K562 (cell line): ENCODE results near the gene MYLK4. TPM values are rescaled to one million over a fixed set of nuclear protein-coding genes. Genes with fewer than 3 reads are reported as not detected.

Experiments
- ETV6 ChIP-seq, 3 experiments: fragments of 150-350 bp in 1 of 3; sonication (generic) in 1 of 3; formaldehyde crosslinking in 1 of 3; IDR thresholded peaks; 2 replicates each; pipeline versions ENCODE4 v1.6.1 to v1.8.0; 2014 to 2022; ENCODE audit warnings: borderline replicate concordance in 2 of 3, low read depth in 2 of 3, antibody characterized with exemption in 1 of 3, low read length in 1 of 3, mild to moderate bottlenecking in 1 of 3, missing genetic modification reagents in 1 of 3
- MAFF ChIP-seq: IDR thresholded peaks from 2 replicates; pipeline ENCODE4 v1.6.1; 2012; ENCODE audit warnings: low read length, improper control_type of control experiment
- NCOA4 ChIP-seq: fragments of 450-650 bp; IDR thresholded peaks from 2 replicates; pipeline ENCODE4 v1.6.1; 2018; ENCODE audit warnings: mild to moderate bottlenecking; ENCODE audit not compliant: partially characterized antibody
- NFE2 ChIP-seq: IDR thresholded peaks from 2 replicates; pipeline ENCODE4 v1.6.1; 2014; ENCODE audit warnings: antibody characterized with exemption, low read depth
- NR2C2 ChIP-seq, 2 experiments: fragments of 200-800 bp in 1 of 2; sonication (Bioruptor generic) in 1 of 2; sonication (generic) in 1 of 2; formaldehyde crosslinking in 1 of 2; IDR thresholded peaks; 2 replicates each; pipeline versions ENCODE4 v1.6.1 to v1.8.0; 2016 to 2022; ENCODE audit warnings: mild to moderate bottlenecking in 1 of 2, missing compliant biosample characterization in 1 of 2, missing genetic modification characterization in 1 of 2, missing genetic modification reagents in 1 of 2
- POLR2B ChIP-seq: fragments of 450-650 bp; IDR thresholded peaks from 2 replicates; pipeline ENCODE4 v1.6.1; 2018; ENCODE audit warnings: low read depth; ENCODE audit not compliant: partially characterized antibody
- SMARCB1 ChIP-seq: IDR thresholded peaks from 2 replicates; pipeline ENCODE4 v1.6.1; 2011; ENCODE audit warnings: improper control_type of control experiment, low read depth; ENCODE audit not compliant: insufficient read length
- SPI1 ChIP-seq: IDR thresholded peaks from 2 replicates; pipeline ENCODE4 v1.6.1; 2011; ENCODE audit warnings: low read depth, low read length, control low read depth, borderline replicate concordance
- SRSF7 ChIP-seq: fragments of 200-400 bp; formaldehyde crosslinking; optimal IDR thresholded peaks from 2 replicates; pipeline ENCODE3; 2017; ENCODE audit warnings: mild to moderate bottlenecking, low read depth, low read length
- ZBTB17 ChIP-seq: fragments of 450-650 bp; formaldehyde crosslinking; IDR thresholded peaks from 2 replicates; pipeline ENCODE4 v1.4.0; 2020; ENCODE audit warnings: mild to moderate bottlenecking
- ZNF282 ChIP-seq: sonication (generic); formaldehyde crosslinking; IDR thresholded peaks from 2 replicates; pipeline ENCODE4 v1.8.1; 2023; ENCODE audit warnings: missing genetic modification reagents
- ZSCAN29 ChIP-seq: fragments of 450-650 bp; IDR thresholded peaks from 2 replicates; pipeline ENCODE4 v1.6.1; 2017
- polyA plus RNA-seq, 8 experiments: library from polyadenylated mRNA; depleted of rRNA in 4 of 8; stranded (reverse) in 5 of 8; unstranded in 3 of 8; fragments of >200 nt; fragmentation: Nextera tagmentation in 2 of 8; fragmentation: Illumina TruSeq in 1 of 8; extraction: Ambion mirVana in 2 of 8; extraction: Trizol in 1 of 8; gene quantifications; 2 replicates each; pipeline versions ENCODE4 v1.2.1 to v1.2.3, GENCODE V29; 2011 to 2014; ENCODE audit warnings: inconsistent platforms in 1 of 8, missing spikeins in 1 of 8
- total RNA-seq, 7 experiments: library from RNA; depleted of rRNA in 6 of 7; stranded (reverse); fragments of >200 nt in 6 of 7; fragmentation: Illumina TruSeq in 2 of 7; extraction: Trizol in 2 of 7; gene quantifications; 2 replicates each; pipeline versions ENCODE4 v1.2.1 to v1.2.3, GENCODE V29; 2011 to 2021; ENCODE audit warnings: low replicate concordance in 1 of 7
- TF ChIP-seq, protein P1 (sequence below): fragments of 450-650 bp; formaldehyde crosslinking; IDR thresholded peaks from 2 replicates; pipeline ENCODE4 v1.4.0; 2020; ENCODE audit warnings: mild to moderate bottlenecking, moderate library complexity
- TF ChIP-seq, protein P2 (sequence below): fragments of 450-650 bp; formaldehyde crosslinking; IDR thresholded peaks from 2 replicates; pipeline ENCODE4 v1.4.0; 2020; ENCODE audit warnings: mild to moderate bottlenecking, mixed read lengths
- TF ChIP-seq, protein P3 (sequence below): fragments of 200-800 bp; sonication (Bioruptor generic); IDR thresholded peaks from 2 replicates; pipeline ENCODE4 v1.6.1; 2017; ENCODE audit warnings: missing genetic modification characterization, missing compliant biosample characterization
- TF ChIP-seq, protein P4 (sequence below): fragments of 250-450 bp; sonication (Bioruptor Pico); IDR thresholded peaks from 2 replicates; pipeline ENCODE4 v1.5.0; 2020; ENCODE audit warnings: mild to moderate bottlenecking
- TF ChIP-seq, protein P5 (sequence below): fragments of 450-650 bp; IDR thresholded peaks from 2 replicates; pipeline ENCODE4 v1.6.1; 2016; ENCODE audit warnings: missing biosample characterization, missing genetic modification characterization
- TF ChIP-seq, protein P6 (sequence below): sonication (generic); formaldehyde crosslinking; IDR thresholded peaks from 2 replicates; pipeline ENCODE4 v1.8.1; 2022; ENCODE audit warnings: missing genetic modification reagents

The MYLK4 gene
- total and polyA plus RNA-seq, 9 of the 15 experiments (the other 6 are each of a cell fraction or from before 2014, with no cell fraction given), result 0.01 to 0.15 (median 0.06) TPM

DNA sequence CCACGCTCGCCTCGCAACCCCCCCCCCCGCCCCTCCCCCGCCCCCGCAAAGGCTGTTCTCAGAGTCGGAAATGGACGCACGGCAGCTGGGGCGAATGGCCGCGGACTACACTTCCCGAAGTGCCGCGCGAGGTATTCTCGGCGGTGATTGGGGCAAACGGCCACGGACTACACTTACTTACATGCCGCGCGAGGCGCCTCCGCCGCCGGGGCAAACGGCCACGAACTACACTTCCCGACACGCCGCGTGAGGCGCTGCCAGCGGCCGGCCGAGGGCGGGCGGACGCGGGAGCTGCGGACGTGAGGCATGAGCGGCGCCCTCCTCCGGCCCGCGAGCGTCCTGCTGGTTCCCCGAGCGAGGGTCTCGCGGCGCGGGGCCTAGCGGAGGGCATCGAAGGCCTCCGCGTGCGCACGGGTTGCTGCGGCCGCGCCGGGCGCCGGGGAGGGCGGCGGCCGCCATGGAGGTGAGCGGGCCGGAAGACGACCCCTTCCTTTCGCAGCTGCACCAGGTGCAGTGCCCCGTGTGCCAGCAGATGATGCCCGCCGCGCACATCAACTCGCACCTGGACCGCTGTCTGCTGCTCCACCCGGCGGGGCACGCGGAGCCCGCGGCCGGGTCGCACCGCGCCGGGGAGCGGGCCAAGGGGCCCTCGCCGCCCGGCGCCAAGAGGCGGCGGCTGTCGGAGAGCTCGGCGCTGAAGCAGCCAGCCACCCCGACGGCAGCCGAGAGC is 14.6 kb upstream of the MYLK4 start, which contains the start of gene WRNIP1 (continued):
- TF ChIP-seq, protein P1, sequence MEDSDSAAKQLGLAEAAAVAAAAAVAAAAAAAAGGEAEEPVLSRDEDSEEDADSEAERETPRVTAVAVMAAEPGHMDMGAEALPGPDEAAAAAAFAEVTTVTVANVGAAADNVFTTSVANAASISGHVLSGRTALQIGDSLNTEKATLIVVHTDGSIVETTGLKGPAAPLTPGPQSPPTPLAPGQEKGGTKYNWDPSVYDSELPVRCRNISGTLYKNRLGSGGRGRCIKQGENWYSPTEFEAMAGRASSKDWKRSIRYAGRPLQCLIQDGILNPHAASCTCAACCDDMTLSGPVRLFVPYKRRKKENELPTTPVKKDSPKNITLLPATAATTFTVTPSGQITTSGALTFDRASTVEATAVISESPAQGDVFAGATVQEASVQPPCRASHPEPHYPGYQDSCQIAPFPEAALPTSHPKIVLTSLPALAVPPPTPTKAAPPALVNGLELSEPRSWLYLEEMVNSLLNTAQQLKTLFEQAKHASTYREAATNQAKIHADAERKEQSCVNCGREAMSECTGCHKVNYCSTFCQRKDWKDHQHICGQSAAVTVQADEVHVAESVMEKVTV (CRISPR knock-in tag), result no peak
- TF ChIP-seq SRSF7 (no peak), POLR2B (no peak), ZBTB17 (CRISPR knock-in tag) (peak; percentile 68), ZNF282 (no peak; the same call in 1 of the 2 replicates), SMARCB1 (no peak), SPI1 (0 out of 2 replicates have a peak, but pooled peaks have one; percentile 14), ETV6 (IDR thresholded peaks at IDR 0.05; ENCODE audit: borderline replicate concordance in 1 of 2, low read depth in 2 of 2, low read length in 1 of 2) (no peak), ETV6 (CRISPR knock-in tag; IDR thresholded peaks at IDR 0.05; ENCODE audit: borderline replicate concordance) (no peak), MAFF (no peak), NFE2 (peak; percentile 7; the same call in 1 of the 2 replicates), ZSCAN29 (no peak), NR2C2 (CRISPR knock-in tag; IDR thresholded peaks at IDR 0.05) (peak; percentile 80), NR2C2 (tag; IDR thresholded peaks at IDR 0.05) (peak; percentile 95), NCOA4 (no peak)
- TF ChIP-seq, protein P2, sequence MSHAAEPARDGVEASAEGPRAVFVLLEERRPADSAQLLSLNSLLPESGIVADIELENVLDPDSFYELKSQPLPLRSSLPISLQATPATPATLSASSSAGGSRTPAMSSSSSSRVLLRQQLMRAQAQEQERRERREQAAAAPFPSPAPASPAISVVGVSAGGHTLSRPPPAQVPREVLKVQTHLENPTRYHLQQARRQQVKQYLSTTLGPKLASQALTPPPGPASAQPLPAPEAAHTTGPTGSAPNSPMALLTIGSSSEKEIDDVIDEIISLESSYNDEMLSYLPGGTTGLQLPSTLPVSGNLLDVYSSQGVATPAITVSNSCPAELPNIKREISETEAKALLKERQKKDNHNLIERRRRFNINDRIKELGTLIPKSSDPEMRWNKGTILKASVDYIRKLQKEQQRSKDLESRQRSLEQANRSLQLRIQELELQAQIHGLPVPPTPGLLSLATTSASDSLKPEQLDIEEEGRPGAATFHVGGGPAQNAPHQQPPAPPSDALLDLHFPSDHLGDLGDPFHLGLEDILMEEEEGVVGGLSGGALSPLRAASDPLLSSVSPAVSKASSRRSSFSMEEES, result no peak
- TF ChIP-seq, protein P3, sequence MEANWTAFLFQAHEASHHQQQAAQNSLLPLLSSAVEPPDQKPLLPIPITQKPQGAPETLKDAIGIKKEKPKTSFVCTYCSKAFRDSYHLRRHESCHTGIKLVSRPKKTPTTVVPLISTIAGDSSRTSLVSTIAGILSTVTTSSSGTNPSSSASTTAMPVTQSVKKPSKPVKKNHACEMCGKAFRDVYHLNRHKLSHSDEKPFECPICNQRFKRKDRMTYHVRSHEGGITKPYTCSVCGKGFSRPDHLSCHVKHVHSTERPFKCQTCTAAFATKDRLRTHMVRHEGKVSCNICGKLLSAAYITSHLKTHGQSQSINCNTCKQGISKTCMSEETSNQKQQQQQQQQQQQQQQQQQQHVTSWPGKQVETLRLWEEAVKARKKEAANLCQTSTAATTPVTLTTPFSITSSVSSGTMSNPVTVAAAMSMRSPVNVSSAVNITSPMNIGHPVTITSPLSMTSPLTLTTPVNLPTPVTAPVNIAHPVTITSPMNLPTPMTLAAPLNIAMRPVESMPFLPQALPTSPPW, result peak; percentile 100
- TF ChIP-seq, protein P4, sequence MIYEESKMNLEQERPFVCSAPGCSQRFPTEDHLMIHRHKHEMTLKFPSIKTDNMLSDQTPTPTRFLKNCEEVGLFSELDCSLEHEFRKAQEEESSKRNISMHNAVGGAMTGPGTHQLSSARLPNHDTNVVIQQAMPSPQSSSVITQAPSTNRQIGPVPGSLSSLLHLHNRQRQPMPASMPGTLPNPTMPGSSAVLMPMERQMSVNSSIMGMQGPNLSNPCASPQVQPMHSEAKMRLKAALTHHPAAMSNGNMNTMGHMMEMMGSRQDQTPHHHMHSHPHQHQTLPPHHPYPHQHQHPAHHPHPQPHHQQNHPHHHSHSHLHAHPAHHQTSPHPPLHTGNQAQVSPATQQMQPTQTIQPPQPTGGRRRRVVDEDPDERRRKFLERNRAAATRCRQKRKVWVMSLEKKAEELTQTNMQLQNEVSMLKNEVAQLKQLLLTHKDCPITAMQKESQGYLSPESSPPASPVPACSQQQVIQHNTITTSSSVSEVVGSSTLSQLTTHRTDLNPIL (CRISPR knock-in tag), result no peak
- TF ChIP-seq, protein P5, sequence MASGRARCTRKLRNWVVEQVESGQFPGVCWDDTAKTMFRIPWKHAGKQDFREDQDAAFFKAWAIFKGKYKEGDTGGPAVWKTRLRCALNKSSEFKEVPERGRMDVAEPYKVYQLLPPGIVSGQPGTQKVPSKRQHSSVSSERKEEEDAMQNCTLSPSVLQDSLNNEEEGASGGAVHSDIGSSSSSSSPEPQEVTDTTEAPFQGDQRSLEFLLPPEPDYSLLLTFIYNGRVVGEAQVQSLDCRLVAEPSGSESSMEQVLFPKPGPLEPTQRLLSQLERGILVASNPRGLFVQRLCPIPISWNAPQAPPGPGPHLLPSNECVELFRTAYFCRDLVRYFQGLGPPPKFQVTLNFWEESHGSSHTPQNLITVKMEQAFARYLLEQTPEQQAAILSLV (tag), result no peak
- TF ChIP-seq, protein P6, sequence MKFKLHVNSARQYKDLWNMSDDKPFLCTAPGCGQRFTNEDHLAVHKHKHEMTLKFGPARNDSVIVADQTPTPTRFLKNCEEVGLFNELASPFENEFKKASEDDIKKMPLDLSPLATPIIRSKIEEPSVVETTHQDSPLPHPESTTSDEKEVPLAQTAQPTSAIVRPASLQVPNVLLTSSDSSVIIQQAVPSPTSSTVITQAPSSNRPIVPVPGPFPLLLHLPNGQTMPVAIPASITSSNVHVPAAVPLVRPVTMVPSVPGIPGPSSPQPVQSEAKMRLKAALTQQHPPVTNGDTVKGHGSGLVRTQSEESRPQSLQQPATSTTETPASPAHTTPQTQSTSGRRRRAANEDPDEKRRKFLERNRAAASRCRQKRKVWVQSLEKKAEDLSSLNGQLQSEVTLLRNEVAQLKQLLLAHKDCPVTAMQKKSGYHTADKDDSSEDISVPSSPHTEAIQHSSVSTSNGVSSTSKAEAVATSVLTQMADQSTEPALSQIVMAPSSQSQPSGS (CRISPR knock-in tag), result no peak
